ENCODE measurements around the gene EVPL. TPM values are rescaled to one million over a fixed set of nuclear protein-coding genes. Genes with fewer than 3 reads are reported as not detected.

The EVPL gene
- total and polyA plus RNA-seq, 2 of the 13 experiments (the other 11 are each of a cell fraction or from before 2014, with no cell fraction given): 2.1 to 8.2 TPM

DNA sequence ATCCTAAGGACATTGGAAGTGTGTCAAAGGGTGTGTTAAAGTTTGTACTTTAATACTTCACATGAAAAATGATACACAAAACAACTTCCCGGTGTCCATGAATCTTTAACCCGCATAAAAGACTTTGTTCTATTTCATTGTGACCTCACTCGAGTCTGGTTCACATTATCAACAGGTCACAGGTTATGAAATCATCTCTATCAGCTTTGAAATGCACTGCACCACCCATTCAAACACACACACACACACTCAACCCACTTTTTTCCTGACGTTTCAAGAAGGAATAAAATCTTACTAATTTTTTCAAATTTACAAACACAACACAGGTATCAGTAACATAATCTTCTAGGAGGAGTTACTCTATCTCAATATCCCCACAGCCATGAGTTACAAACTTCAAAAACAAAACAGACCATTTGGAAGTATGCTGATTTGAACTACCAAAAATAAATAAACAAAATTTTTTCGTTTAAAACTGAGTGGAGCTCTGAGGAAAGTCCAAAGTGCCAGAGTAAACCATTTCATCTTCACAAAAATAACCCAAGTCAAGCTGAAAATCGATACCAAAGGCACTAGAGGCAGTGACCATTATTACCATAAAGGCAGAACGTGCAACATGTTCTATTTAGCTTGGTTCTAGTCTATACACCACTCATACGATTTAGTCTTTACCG, 50.8 kb downstream of the EVPL start (continued):
- TF ChIP-seq ZNF75D (CRISPR knock-in tag; IDR thresholded peaks at IDR 0.05; ENCODE audit: borderline replicate concordance) (no peak), ZNF607 (CRISPR knock-in tag; IDR thresholded peaks at IDR 0.05; ENCODE audit: borderline replicate concordance) (no peak), PITX1 (CRISPR knock-in tag; IDR thresholded peaks at IDR 0.05) (peak; percentile 10; the same call in 1 of the 2 replicates), ZNF484 (CRISPR knock-in tag; IDR thresholded peaks at IDR 0.05; ENCODE audit: borderline replicate concordance, low read depth) (no peak), ADNP (CRISPR knock-in tag; IDR thresholded peaks at IDR 0.05) (no peak), ZNF333 (CRISPR knock-in tag; IDR thresholded peaks at IDR 0.05; ENCODE audit: borderline replicate concordance) (no peak), ZBTB42 (CRISPR knock-in tag; IDR thresholded peaks at IDR 0.05) (no peak), ZNF138 (CRISPR knock-in tag; IDR thresholded peaks at IDR 0.05; ENCODE audit: low read depth) (no peak), MAFK (conservative IDR thresholded peaks at IDR 0.05 in 1 of 2, IDR thresholded peaks at IDR 0.05 in 1 of 2; ENCODE audit: low read length in 2 of 2) (no peak), FOXK2 (IDR thresholded peaks at IDR 0.05) (peak; percentile 16; the same call in 1 of the 2 replicates), REPIN1 (CRISPR knock-in tag; IDR thresholded peaks at IDR 0.05; ENCODE audit: borderline replicate concordance, low read depth) (0 out of 2 replicates have a peak, but pooled peaks have one; percentile 18), ZNF605 (CRISPR knock-in tag; IDR thresholded peaks at IDR 0.05) (no peak), HOXA7 (CRISPR knock-in tag; IDR thresholded peaks at IDR 0.05) (no peak), TBX2 (CRISPR knock-in tag; IDR thresholded peaks at IDR 0.05; ENCODE audit: borderline replicate concordance) (peak; percentile 54; the same call in 1 of the 2 replicates), FOXP1 (IDR thresholded peaks at IDR 0.05) (no peak), FOXP1 (CRISPR knock-in tag; IDR thresholded peaks at IDR 0.05) (peak; percentile 67), ZNF367 (CRISPR knock-in tag; IDR thresholded peaks at IDR 0.05; ENCODE audit: borderline replicate concordance) (no peak)
- TF ChIP-seq, protein P1, sequence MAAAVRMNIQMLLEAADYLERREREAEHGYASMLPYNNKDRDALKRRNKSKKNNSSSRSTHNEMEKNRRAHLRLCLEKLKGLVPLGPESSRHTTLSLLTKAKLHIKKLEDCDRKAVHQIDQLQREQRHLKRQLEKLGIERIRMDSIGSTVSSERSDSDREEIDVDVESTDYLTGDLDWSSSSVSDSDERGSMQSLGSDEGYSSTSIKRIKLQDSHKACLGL (CRISPR knock-in tag; IDR thresholded peaks at IDR 0.05): no peak
- TF ChIP-seq, protein P2, sequence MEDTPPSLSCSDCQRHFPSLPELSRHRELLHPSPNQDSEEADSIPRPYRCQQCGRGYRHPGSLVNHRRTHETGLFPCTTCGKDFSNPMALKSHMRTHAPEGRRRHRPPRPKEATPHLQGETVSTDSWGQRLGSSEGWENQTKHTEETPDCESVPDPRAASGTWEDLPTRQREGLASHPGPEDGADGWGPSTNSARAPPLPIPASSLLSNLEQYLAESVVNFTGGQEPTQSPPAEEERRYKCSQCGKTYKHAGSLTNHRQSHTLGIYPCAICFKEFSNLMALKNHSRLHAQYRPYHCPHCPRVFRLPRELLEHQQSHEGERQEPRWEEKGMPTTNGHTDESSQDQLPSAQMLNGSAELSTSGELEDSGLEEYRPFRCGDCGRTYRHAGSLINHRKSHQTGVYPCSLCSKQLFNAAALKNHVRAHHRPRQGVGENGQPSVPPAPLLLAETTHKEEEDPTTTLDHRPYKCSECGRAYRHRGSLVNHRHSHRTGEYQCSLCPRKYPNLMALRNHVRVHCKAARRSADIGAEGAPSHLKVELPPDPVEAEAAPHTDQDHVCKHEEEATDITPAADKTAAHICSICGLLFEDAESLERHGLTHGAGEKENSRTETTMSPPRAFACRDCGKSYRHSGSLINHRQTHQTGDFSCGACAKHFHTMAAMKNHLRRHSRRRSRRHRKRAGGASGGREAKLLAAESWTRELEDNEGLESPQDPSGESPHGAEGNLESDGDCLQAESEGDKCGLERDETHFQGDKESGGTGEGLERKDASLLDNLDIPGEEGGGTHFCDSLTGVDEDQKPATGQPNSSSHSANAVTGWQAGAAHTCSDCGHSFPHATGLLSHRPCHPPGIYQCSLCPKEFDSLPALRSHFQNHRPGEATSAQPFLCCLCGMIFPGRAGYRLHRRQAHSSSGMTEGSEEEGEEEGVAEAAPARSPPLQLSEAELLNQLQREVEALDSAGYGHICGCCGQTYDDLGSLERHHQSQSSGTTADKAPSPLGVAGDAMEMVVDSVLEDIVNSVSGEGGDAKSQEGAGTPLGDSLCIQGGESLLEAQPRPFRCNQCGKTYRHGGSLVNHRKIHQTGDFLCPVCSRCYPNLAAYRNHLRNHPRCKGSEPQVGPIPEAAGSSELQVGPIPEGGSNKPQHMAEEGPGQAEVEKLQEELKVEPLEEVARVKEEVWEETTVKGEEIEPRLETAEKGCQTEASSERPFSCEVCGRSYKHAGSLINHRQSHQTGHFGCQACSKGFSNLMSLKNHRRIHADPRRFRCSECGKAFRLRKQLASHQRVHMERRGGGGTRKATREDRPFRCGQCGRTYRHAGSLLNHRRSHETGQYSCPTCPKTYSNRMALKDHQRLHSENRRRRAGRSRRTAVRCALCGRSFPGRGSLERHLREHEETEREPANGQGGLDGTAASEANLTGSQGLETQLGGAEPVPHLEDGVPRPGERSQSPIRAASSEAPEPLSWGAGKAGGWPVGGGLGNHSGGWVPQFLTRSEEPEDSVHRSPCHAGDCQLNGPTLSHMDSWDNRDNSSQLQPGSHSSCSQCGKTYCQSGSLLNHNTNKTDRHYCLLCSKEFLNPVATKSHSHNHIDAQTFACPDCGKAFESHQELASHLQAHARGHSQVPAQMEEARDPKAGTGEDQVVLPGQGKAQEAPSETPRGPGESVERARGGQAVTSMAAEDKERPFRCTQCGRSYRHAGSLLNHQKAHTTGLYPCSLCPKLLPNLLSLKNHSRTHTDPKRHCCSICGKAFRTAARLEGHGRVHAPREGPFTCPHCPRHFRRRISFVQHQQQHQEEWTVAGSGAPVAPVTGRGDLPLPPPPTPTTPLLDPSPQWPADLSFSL (CRISPR knock-in tag; IDR thresholded peaks at IDR 0.05): peak; percentile 87

All from HepG2 (cell line).